Lung (tissue), 12 donors: ENCODE measurements around the gene DNAH7. TPM values are rescaled to one million over a fixed set of nuclear protein-coding genes. Genes with fewer than 3 reads are reported as not detected.
A peak's percentile ranks its signal among the peaks of the same experiment; 100 is the strongest.

Experiments used
- ATAC-seq: fragments of 200-7000 bp; cut with Tn5 transposase; one replicate; pipeline ENCODE4 v1.9.1; 2020; ENCODE audit warnings: moderate number of reproducible peaks; ENCODE audit not compliant: insufficient read depth, low FRiP score
- DNase-seq, 3 donors: peaks; one replicate each; pipeline ENCODE4 v3.0.0-alpha.2; 2013 to 2017
- H3K27ac ChIP-seq, 2 donors: one replicate each; pipeline ENCODE4 v1.5.1; 2013; ENCODE audit warnings: mild to moderate bottlenecking in 2 of 2, moderate library complexity in 2 of 2, control low read depth in 1 of 2, inconsistent platforms in 1 of 2, low read depth in 1 of 2, low read length in 1 of 2
- H3K27me3 ChIP-seq, 3 donors: one replicate each; pipeline ENCODE4 v1.5.1; 2013; ENCODE audit warnings: low read length in 2 of 3; ENCODE audit not compliant: control insufficient read depth in 3 of 3, insufficient read depth in 3 of 3
- H3K36me3 ChIP-seq, 4 donors: one replicate each; pipeline ENCODE4 v1.5.1; 2013; ENCODE audit warnings: low read length in 4 of 4, mild to moderate bottlenecking in 1 of 4, moderate library complexity in 1 of 4; ENCODE audit not compliant: control insufficient read depth in 4 of 4, insufficient read depth in 4 of 4
- H3K4me1 ChIP-seq, 5 donors: one replicate each; pipeline ENCODE4 v1.5.1; 2013; ENCODE audit warnings: low read length in 5 of 5, mild to moderate bottlenecking in 2 of 5, moderate library complexity in 1 of 5; ENCODE audit not compliant: control insufficient read depth in 5 of 5, insufficient read depth in 5 of 5
- H3K4me3 ChIP-seq: one replicate; pipeline ENCODE4 v1.5.1; 2013; ENCODE audit warnings: mild to moderate bottlenecking, control low read depth, moderate library complexity
- H3K9ac ChIP-seq, 2 donors: one replicate each; pipeline ENCODE4 v1.5.1; 2013; ENCODE audit warnings: low read length in 2 of 2, control low read depth in 1 of 2; ENCODE audit not compliant: insufficient read depth in 1 of 2
- H3K9me3 ChIP-seq, 4 donors: one replicate each; pipeline ENCODE4 v1.5.1; 2013; ENCODE audit warnings: low read length in 3 of 4, mild to moderate bottlenecking in 1 of 4, moderate library complexity in 1 of 4; ENCODE audit not compliant: control insufficient read depth in 4 of 4, insufficient read depth in 3 of 4
- WGBS, 2 donors: extraction: QIAGEN DNeasy Blood & Tissue Kit; methylation state at CpG; one replicate each; pipeline ENCODE4 v1.1.7; 2013; 5-methylcytosine and 5-hydroxymethylcytosine counted together
- polyA plus RNA-seq, 2 donors: library from polyadenylated mRNA; stranded (reverse); fragments of 200-250 nt; gene quantifications; one replicate each; pipeline ENCODE4 v1.2.1, GENCODE V29; 2013
- total RNA-seq, 2 donors: library from RNA; depleted of rRNA in 1 of 2; stranded (reverse); fragments of >200 nt in 1 of 2; gene quantifications; one replicate each; pipeline ENCODE4 v1.2.1, GENCODE V29; 2014 to 2021
- TF ChIP-seq, protein P1 (sequence below): IDR thresholded peaks from 2 replicates; pipeline ENCODE4 v1.5.1; 2012; ENCODE audit warnings: mild to moderate bottlenecking; ENCODE audit errors: control extremely low read depth, extremely low read depth
- donor health status: control.
- donor health status: control.
- donor health status: Bipolar disorder and iron deficiency.
- donor health status: healthy.
- donor health status: DM: yes; HTN: yes; CAD: no.

Gene DNAH7
- total and polyA plus RNA-seq, 4 donors: 1.9 to 32.9 (median 11.3) TPM

DNA sequence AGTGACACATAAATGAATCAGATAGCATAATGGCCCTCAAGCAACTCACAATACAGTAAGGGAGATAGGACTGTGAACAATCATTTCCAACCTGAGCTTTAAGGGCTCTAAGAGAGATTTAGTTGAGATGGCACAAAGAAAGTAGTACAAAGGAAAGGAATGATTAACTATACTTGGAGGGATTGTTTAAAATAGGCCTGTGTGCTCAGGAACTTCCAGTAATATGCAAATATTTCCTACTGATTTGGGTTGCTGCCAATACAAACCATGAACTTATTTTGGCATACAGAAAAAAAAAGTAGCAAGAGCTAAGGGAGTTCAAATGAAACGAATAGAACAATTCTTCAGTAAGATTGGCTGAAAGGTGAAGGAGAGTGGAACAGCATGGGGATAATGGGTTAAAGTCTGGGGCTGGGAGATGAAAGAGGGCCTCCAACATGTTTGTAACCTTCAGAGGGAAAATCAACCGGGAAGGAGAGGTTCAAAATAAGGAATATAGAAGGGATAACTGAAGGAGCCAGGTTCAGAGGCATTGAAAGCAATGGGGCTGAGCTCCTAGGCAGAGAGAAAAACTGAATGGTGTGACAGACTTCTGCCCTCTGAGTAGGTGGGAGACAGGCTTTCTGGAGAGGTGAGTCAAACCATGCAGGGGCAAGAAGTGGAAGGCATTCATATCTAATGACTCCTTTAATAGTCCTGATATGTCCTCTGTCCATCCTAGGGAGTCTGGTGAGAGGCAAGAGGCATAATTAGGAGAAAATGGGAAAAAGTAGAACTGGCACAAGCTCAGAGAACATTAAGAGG, 83.5 kb downstream of the DNAH7 start:
- Histone ChIP-seq H3K27me3 (no peaks in the 10 kb centered on the region), H3K27ac (no peak overlapping the region), H3K36me3 (no peaks in the 10 kb centered on the region), H3K9me3 (no peaks in the 10 kb centered on the region), H3K9ac (no peak overlapping the region), H3K4me3 (no peak overlapping the region), H3K4me1 (no peaks in the 10 kb centered on the region)
- ATAC-seq: no peak
- 14 to 32% methylated on average over 2 of the region's 2 CpGs for WGBS, 2 donors
- peak in 2 of 3 donors; percentile 30 to 36 for DNase-seq
- TF ChIP-seq, protein P1, sequence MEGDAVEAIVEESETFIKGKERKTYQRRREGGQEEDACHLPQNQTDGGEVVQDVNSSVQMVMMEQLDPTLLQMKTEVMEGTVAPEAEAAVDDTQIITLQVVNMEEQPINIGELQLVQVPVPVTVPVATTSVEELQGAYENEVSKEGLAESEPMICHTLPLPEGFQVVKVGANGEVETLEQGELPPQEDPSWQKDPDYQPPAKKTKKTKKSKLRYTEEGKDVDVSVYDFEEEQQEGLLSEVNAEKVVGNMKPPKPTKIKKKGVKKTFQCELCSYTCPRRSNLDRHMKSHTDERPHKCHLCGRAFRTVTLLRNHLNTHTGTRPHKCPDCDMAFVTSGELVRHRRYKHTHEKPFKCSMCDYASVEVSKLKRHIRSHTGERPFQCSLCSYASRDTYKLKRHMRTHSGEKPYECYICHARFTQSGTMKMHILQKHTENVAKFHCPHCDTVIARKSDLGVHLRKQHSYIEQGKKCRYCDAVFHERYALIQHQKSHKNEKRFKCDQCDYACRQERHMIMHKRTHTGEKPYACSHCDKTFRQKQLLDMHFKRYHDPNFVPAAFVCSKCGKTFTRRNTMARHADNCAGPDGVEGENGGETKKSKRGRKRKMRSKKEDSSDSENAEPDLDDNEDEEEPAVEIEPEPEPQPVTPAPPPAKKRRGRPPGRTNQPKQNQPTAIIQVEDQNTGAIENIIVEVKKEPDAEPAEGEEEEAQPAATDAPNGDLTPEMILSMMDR: no peak

DNA sequence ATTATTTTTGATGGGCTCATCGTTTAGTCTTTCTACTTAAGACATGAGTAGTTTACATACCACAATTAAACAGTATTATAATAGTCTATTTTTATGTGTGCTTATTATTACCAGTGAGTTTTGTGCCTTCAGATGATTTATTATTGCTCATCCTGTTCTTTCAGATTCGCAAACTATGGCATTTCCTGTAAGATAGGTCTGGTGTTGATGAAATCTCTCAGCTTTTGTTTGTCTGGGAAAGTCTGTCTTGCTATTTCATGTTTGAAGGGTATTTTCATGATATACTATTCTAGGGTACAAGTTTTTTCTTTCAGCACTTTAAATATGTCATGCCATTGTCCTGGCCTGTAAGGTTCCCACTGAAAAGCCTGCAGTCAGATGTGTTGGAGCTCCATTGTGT, 101.3 kb downstream of the DNAH7 start:
- no peak overlapping the region for H3K9ac ChIP-seq
- no peaks in the 10 kb centered on the region for H3K36me3 ChIP-seq
- H3K27ac ChIP-seq: no peak overlapping the region
- 47 to 51% methylated on average over 2 of the region's 2 CpGs for WGBS, 2 donors
- no peaks in the 10 kb centered on the region for H3K27me3 ChIP-seq
- peak in 2 of 3 donors; percentile 11 to 15 for DNase-seq
- TF ChIP-seq, protein P1: no peak
- peaks cover 0 to 3% (median 0%) of the 10 kb centered on the region in 4 donors for H3K9me3 ChIP-seq
- no peak overlapping the region for H3K4me3 ChIP-seq
- no peak for ATAC-seq
- peaks cover 0 to 2% (median 0%) of the 10 kb centered on the region in 5 donors for H3K4me1 ChIP-seq

DNA sequence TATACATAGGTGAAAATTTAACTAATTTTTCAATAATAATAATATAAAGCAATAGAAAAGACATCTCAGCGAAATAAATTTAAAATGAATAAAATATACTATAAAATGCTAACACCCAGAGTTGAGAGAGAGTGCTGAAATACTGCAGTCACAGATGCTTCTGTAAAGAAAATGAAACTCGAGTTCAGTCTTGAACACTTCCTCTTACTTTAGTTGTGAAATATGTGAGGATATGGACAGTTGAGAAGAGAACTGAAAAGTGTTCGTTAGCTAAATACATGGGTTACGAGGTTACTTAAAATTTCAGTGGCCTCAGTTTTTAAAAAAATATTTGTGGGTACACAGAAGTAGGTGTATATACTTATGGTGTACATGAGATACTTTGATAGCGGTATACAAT, 106.8 kb downstream of the DNAH7 start:
- Histone ChIP-seq H3K9me3 (no peaks in the 10 kb centered on the region), H3K36me3 (no peaks in the 10 kb centered on the region), H3K27me3 (no peaks in the 10 kb centered on the region), H3K4me3 (no peak overlapping the region), H3K27ac (no peak overlapping the region), H3K4me1 (no peaks in the 10 kb centered on the region), H3K9ac (no peak overlapping the region)
- no peak for ATAC-seq
- TF ChIP-seq, protein P1: no peak
- no peak for DNase-seq
- WGBS, 2 donors: 54 to 74% methylated on average over 5 of the region's 5 CpGs
